ENCODE data around the gene TBC1D4. TPM values are rescaled to one million over a fixed set of nuclear protein-coding genes. Genes with fewer than 3 reads are reported as not detected.

The TBC1D4 gene
- total RNA-seq, 1 experiment from 2014 or later: 15.1 TPM

DNA sequence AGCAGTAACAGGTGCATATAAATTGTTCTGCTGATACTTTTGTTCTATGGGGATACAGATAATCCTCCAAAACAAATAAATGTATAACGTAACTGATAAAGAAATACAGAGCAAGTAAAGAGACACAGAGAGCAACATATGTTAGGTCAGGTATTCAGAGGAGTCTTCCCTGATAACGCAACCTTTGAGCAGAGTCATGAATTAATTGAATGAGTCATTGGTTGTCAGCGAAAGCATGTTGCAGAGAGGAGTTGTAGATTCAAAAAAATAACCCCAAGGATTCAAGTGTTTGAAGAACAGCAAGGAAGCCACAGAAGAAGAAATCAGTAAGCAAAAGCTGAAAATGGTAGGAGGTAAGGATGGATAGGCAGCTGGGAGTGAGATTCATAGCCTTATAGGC, 245.2 kb downstream of the TBC1D4 start:
- ATAC-seq (no peak), DNase-seq (peak; percentile 25)
- no peak overlapping the region for H3K4me3 ChIP-seq (ENCODE audit: low read length)
- no peaks in the 10 kb centered on the region for H3K79me2 ChIP-seq (ENCODE audit: low read length)
- H3K27ac ChIP-seq (ENCODE audit: low read length): no peak overlapping the region
- no peaks in the 10 kb centered on the region for H4K20me1 ChIP-seq (ENCODE audit: low read length)
- POLR2A ChIA-PET (ENCODE audit: unreplicated experiment): no interaction called here
- H3K27me3 ChIP-seq (ENCODE audit: low read length): no peaks in the 10 kb centered on the region
- CTCF ChIA-PET: no interaction called here
- H3K4me2 ChIP-seq (ENCODE audit: low read length): no peak overlapping the region
- H2AFZ ChIP-seq (ENCODE audit: low read length): no peak overlapping the region
- intact Hi-C loops (cut with micrococcal nuclease): no loop called here
- H3K9me2 ChIP-seq (replicated peaks; ENCODE audit: low read length): no peaks in the 10 kb centered on the region
- no peak overlapping the region for H3K9ac ChIP-seq (ENCODE audit: low read length)
- H3F3A ChIP-seq (ENCODE audit: low read length, unreplicated experiment): no peaks in the 10 kb centered on the region
- BruUV-seq (replicated peaks): no TSS peak
- H3K36me3 ChIP-seq (ENCODE audit: low read depth, low read length): no peaks in the 10 kb centered on the region
- TF ChIP-seq EZH2phosphoT487 (IDR thresholded peaks at IDR 0.05; ENCODE audit: borderline replicate concordance, low read length): no peak
- no peaks in the 10 kb centered on the region for H3K4me1 ChIP-seq (ENCODE audit: insufficient read depth, low read length)
- no peaks in the 10 kb centered on the region for H3K9me3 ChIP-seq (ENCODE audit: low read length)

Other genes with a start within 250 kb of the TBC1D4 start
- gene COMMD6, start 55.7 kb upstream of the TBC1D4 start, total RNA-seq (2014; rRNA removed): 37.8 and 46.7 TPM in 2 replicates
- 38.6 and 50.0 TPM in 2 replicates for gene UCHL3, start 67.6 kb upstream of the TBC1D4 start, total RNA-seq (2014; rRNA removed)
- gene LMO7, start 154.2 kb upstream of the TBC1D4 start, total RNA-seq (2014; rRNA removed): 83.6 and 107 TPM in 2 replicates